ENCODE data around the gene MARCHF10.
"Not testable (repeated sequence)": the region's sequence is repeated elsewhere in the genome, so short reads cannot be mapped to it uniquely, and the experiment has no call there.

The MARCHF10 gene

DNA sequence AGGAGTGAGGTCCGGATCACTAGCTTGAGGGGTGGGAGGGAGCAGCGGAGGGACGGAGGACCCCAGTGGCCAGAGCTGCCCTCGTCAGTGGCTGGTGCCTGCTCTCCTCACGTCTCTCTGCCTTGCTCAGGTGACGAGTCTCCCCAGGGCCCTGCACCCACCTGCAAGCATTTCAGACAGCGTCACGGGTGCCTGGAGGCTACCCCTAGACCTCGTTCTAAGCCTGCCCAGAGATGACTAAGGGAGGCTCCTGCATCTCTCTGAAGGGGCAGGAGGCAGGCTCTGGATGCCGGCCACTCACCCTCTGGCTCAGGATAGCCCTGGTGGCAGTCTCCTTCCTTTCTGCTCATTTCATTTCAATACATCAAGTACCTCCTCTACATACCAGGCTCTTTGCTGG, 111.9 kb downstream of the MARCHF10 start:
- no peak overlapping the region for H3K4me2 ChIP-seq (ENCODE audit: low read depth, low read length, poor library complexity, severe bottlenecking)

DNA sequence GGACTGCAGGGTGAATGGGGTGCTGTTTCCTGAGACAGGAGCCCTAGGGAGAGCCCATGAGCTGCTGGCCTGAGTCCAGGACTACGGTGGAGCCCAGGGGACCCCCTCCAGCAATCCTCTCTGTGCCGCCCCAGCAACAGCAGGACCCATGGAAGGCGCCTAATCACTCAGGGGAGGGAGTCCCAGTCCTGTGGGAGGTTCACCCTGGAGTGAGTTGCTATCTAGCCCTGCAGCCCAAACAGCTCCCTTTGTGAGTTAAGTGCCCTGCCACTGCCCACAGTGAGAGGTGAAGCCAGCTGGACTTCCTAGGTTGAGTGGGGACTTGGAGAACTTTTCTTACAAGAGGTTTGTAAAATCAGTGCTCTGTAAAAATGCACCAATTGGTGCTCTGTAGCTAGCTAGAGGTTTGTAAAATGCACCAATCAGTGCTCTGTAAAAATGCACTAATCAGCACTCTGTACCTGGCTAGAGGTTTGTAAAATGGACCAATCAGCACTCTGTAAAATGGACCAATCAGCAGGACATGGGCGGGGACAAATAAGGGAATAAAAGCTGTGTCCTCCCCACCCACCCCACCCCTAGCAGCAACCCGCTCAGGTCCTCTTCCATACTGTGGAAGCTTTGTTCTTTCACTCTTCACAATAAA, 112.9 kb downstream of the MARCHF10 start:
- H3K27me3 ChIP-seq (ENCODE audit: insufficient read depth, low read length, poor library complexity, severe bottlenecking); H4K20me1 ChIP-seq (ENCODE audit: insufficient read depth, low read length, poor library complexity, severe bottlenecking); H3K9me2 ChIP-seq (replicated peaks; ENCODE audit: low read depth, low read length); H3K4me2 ChIP-seq (ENCODE audit: low read depth, low read length, poor library complexity, severe bottlenecking); H3F3A ChIP-seq (ENCODE audit: low read depth); H3K79me2 ChIP-seq (ENCODE audit: insufficient read depth, low read length); H3K4me3 ChIP-seq (ENCODE audit: low read length, poor library complexity, severe bottlenecking); H3K4me1 ChIP-seq (ENCODE audit: insufficient read depth, low read length, poor library complexity, severe bottlenecking); H3K36me3 ChIP-seq (ENCODE audit: insufficient read depth, low read length); H2AFZ ChIP-seq (ENCODE audit: low read length); H3K9ac ChIP-seq (ENCODE audit: low read depth, low read length, poor library complexity, severe bottlenecking); H3K9me3 ChIP-seq (ENCODE audit: insufficient read depth, low read depth, low read length): not testable (repeated sequence)

More for the DNA sequence above, 111.9 kb downstream of the MARCHF10 start:
- no peaks in the 10 kb centered on the region for H3K36me3 ChIP-seq (ENCODE audit: insufficient read depth, low read length)
- no peak overlapping the region for H3K4me3 ChIP-seq (ENCODE audit: low read length, poor library complexity, severe bottlenecking)
- no peak overlapping the region for H2AFZ ChIP-seq (ENCODE audit: low read length)
- H3K4me1 ChIP-seq (ENCODE audit: insufficient read depth, low read length, poor library complexity, severe bottlenecking), result no peaks in the 10 kb centered on the region
- no peaks in the 10 kb centered on the region for H3F3A ChIP-seq (ENCODE audit: low read depth)
- no peaks in the 10 kb centered on the region for H4K20me1 ChIP-seq (ENCODE audit: insufficient read depth, low read length, poor library complexity, severe bottlenecking)
- H3K9ac ChIP-seq (ENCODE audit: low read depth, low read length, poor library complexity, severe bottlenecking), result no peak overlapping the region
- H3K9me3 ChIP-seq (ENCODE audit: insufficient read depth, low read depth, low read length), result no peaks in the 10 kb centered on the region
- H3K27me3 ChIP-seq (ENCODE audit: insufficient read depth, low read length, poor library complexity, severe bottlenecking), result no peaks in the 10 kb centered on the region
- H3K79me2 ChIP-seq (ENCODE audit: insufficient read depth, low read length), result no peaks in the 10 kb centered on the region
- H3K9me2 ChIP-seq (replicated peaks; ENCODE audit: low read depth, low read length), result no peaks in the 10 kb centered on the region
- TF ChIP-seq, protein P1, sequence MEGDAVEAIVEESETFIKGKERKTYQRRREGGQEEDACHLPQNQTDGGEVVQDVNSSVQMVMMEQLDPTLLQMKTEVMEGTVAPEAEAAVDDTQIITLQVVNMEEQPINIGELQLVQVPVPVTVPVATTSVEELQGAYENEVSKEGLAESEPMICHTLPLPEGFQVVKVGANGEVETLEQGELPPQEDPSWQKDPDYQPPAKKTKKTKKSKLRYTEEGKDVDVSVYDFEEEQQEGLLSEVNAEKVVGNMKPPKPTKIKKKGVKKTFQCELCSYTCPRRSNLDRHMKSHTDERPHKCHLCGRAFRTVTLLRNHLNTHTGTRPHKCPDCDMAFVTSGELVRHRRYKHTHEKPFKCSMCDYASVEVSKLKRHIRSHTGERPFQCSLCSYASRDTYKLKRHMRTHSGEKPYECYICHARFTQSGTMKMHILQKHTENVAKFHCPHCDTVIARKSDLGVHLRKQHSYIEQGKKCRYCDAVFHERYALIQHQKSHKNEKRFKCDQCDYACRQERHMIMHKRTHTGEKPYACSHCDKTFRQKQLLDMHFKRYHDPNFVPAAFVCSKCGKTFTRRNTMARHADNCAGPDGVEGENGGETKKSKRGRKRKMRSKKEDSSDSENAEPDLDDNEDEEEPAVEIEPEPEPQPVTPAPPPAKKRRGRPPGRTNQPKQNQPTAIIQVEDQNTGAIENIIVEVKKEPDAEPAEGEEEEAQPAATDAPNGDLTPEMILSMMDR (conservative IDR thresholded peaks at IDR 0.05; ENCODE audit: low read length), result no peak
- no peak for TF ChIP-seq EZH2phosphoT487 (IDR thresholded peaks at IDR 0.05; ENCODE audit: borderline replicate concordance)

DNA sequence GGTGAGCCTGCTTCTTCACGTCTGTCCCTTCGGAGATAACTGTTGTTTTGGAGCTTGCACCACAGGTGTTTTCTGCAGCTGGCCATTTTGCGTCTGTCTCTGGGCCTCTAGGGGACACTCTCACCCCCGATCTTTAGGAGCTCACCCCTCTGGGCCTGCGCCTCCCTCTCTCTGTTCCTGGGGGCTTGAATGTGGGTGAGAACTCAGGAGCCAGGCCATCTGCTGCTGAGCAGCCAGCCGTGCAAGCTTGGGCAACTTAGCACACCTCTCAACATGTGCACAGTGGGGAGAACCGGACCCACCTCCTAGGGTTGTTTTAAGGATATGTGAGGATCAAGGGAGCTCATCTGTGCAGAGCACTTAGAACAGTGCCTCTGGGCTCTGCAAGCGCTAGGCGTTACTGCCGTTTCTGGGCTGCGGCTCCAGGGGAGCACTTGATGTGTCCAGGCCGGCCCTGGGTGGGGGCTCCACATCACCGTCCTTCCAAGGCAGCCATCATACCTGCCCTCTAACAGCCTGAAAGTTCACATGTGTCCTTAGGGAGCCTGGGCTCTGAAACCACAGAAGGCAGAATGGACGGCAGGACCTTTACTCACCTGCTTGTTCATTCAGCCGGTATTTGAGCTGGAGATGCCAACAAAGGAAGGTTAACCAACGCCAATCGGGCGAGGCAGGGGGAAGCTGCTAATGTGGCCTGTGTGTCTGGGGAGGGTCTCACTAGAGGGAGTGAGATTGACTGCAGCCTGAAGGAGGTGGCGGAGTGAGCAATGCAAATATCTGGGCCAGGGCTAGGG, 114.3 kb downstream of the MARCHF10 start:
- Histone ChIP-seq H3K4me3 (ENCODE audit: low read length, poor library complexity, severe bottlenecking) (no peak overlapping the region), H3K4me1 (ENCODE audit: insufficient read depth, low read length, poor library complexity, severe bottlenecking) (no peaks in the 10 kb centered on the region), H3K36me3 (ENCODE audit: insufficient read depth, low read length) (no peaks in the 10 kb centered on the region), H2AFZ (ENCODE audit: low read length) (no peak overlapping the region), H3F3A (ENCODE audit: low read depth) (no peaks in the 10 kb centered on the region), H3K9me2 (replicated peaks; ENCODE audit: low read depth, low read length) (no peaks in the 10 kb centered on the region), H3K9me3 (ENCODE audit: insufficient read depth, low read depth, low read length) (no peaks in the 10 kb centered on the region), H3K9ac (ENCODE audit: low read depth, low read length, poor library complexity, severe bottlenecking) (no peak overlapping the region), H3K4me2 (ENCODE audit: low read depth, low read length, poor library complexity, severe bottlenecking) (no peak overlapping the region), H3K79me2 (ENCODE audit: insufficient read depth, low read length) (no peaks in the 10 kb centered on the region), H4K20me1 (ENCODE audit: insufficient read depth, low read length, poor library complexity, severe bottlenecking) (no peaks in the 10 kb centered on the region), H3K27me3 (ENCODE audit: insufficient read depth, low read length, poor library complexity, severe bottlenecking) (no peaks in the 10 kb centered on the region)
- no peak for TF ChIP-seq EZH2phosphoT487 (IDR thresholded peaks at IDR 0.05; ENCODE audit: borderline replicate concordance)
- TF ChIP-seq, protein P1 (conservative IDR thresholded peaks at IDR 0.05; ENCODE audit: low read length), result no peak

Data from Loucy (cell line).